GM20431 (cell line): ENCODE results near the gene TCEAL2.
"Not testable (repeated sequence)": the region's sequence is repeated elsewhere in the genome, so short reads cannot be mapped to it uniquely, and the experiment has no call there.

Experiments
- in situ Hi-C: fragments of 300-500 bp; cut with MseI, MboI; formaldehyde crosslinking; loops from one replicate; pipeline ENCODE4 v1.15.0; 2020; ENCODE audit warnings: low sequenced_read_pairs; ENCODE audit not compliant: unreplicated experiment

TCEAL2 gene

GRCh38 chrX:102125436-102125835 is at the start of gene TCEAL2:
Gene TCEAL2 (plus strand): TSS chrX:102125679. CDS start chrX:102126831, 1,152 bp downstream.
- in situ Hi-C loops, result not testable (repeated sequence)

- in situ Hi-C loops, result no loop called here
These were observed 48.1 kb upstream of the TCEAL2 start for GRCh38 chrX:102077426-102077825.

GRCh38 chrX:102085706-102086105 is 39.8 kb upstream of the TCEAL2 start:
- in situ Hi-C loops, result no loop called here

- in situ Hi-C loops, result no loop called here
These were observed 12.1 kb upstream of the TCEAL2 start for GRCh38 chrX:102113367-102113766.

GRCh38 chrX:102115748-102116147 is 9.7 kb upstream of the TCEAL2 start:
- in situ Hi-C loops, result no loop called here

- in situ Hi-C loops, result not testable (repeated sequence)
These were observed 465 bp upstream of the TCEAL2 start for GRCh38 chrX:102125014-102125413.

- in situ Hi-C loops, result not testable (repeated sequence)
These were observed 770 bp downstream of the TCEAL2 start for GRCh38 chrX:102126080-102126818.

GRCh38 chrX:102126863-102127262 is 1.4 kb downstream of the TCEAL2 start:
- in situ Hi-C loops, result no loop called here

GRCh38 chrX:102129473-102129872 is 4.0 kb downstream of the TCEAL2 start:
- in situ Hi-C loops, result no loop called here

GRCh38 chrX:102138064-102138463 is 12.6 kb downstream of the TCEAL2 start:
- in situ Hi-C loops, result no loop called here

GRCh38 chrX:102140876-102141275 is 15.4 kb downstream of the TCEAL2 start:
- in situ Hi-C loops, result not testable (repeated sequence)

- in situ Hi-C loops, result not testable (repeated sequence)
These were observed 16.2 kb downstream of the TCEAL2 start for GRCh38 chrX:102141631-102142030.

GRCh38 chrX:102142274-102142673 is 16.8 kb downstream of the TCEAL2 start, which contains the start of gene TCEAL6:
Gene TCEAL6 (minus strand): TSS chrX:102142481.
- in situ Hi-C loops, result not testable (repeated sequence)

GRCh38 chrX:102154218-102154860 is 28.9 kb downstream of the TCEAL2 start:
- in situ Hi-C loops, result no loop called here

- in situ Hi-C loops, result no loop called here
These were observed 29.7 kb downstream of the TCEAL2 start for GRCh38 chrX:102154900-102155805.

GRCh38 chrX:102155806-102156179 is 30.3 kb downstream of the TCEAL2 start, which contains the start of gene BEX5:
Gene BEX5 (minus strand): TSS chrX:102155977. CDS start chrX:102154265, 1,712 bp downstream.
- in situ Hi-C loops, result no loop called here
